HT1080 (cell line): ENCODE data around the gene EIF3L. TPM values are rescaled to one million over a fixed set of nuclear protein-coding genes. Genes with fewer than 3 reads are reported as not detected.
A peak's percentile ranks its signal among the peaks of the same experiment; 100 is the strongest.

Source experiments
- DNase-seq: peaks from one replicate; pipeline ENCODE4 v3.0.0-alpha.2; 2015; ENCODE audit warnings: low read depth
- total RNA-seq: library from RNA; depleted of rRNA; stranded (reverse); fragments of >200 nt; shearing (Covaris generic); gene quantifications from 2 replicates; pipeline ENCODE4 v1.2.3, GENCODE V29; 2014

EIF3L gene
- total RNA-seq, 1 experiment from 2014 or later: 657 TPM

DNA sequence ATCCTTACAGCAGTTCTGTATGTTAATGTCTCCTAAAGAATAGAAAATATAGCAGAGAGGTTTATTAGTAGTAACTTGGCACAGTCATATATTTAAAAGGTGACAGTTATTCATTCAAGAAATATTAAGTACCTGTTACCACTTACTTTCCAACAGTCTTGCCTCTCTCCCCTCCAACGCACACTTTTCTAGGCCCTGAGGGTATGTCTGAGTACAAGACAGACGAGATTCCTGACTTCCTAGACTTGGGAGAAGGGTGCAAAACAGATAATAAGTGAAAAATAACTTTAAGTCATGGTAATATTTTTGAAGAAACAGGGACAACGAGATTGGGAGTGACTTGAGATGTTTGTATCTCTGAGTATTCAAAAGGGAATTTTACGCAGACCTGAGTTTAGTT is 1.6 kb downstream of the EIF3L start:
- no peak for DNase-seq

DNA sequence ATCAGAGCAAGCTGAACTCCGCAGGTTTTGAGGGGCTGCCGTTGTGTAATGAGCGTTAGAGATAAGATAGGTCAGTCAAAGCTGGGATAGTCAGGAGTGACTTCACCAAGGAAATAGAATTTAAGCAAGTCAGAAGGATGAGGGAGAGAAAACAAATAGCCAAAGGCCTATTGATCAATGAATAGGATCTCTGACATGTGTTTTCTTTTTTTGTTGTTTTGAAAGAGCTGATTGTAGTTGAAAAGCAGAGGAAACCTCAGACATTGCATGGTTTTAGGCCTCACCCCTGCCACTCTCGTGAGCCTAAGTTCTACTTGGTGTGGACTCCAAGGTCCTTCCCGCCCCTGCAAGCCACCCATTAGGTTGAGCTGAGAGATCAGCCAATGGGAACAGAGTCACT is 3.2 kb downstream of the EIF3L start:
- DNase-seq: no peak

DNA sequence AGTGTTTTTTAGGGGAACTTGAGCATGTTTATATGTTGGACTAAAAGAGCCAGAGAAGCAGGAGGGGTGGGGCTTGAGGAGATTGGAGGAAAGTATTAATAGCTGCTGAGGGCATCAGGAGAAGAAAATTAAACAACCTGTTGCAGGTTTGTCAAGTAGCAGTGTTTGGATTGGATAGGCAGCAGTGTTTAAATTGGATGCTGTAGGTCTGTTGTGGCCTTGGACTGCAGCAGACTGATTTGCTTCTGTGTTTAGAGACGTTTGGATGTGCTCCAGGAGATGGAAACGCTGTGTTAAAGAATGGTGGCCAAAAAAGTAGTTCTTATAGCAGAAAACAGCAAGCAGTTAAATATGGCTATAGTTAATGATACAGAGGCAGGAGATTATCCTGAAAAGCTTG is 5.7 kb downstream of the EIF3L start:
- no peak for DNase-seq

DNA sequence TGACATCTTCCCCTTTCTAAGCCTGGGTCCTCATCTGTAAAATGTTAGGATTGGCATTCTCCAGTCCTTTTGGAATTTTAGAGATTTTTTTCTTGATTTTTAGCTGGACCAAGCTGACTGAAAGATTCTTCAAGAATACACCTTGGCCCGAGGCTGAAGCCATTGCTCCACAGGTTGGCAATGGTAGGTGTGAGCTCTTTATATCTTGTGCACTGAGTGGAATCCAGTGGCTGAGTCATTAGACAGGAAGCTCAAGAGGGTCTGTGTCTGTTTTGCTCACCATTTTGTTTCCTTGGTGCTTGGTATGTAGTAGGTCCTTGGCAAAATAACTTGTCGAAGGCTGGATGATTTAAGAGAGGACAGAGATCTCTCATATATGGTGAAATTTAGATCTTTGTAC is 6.2 kb downstream of the EIF3L start:
- no peak for DNase-seq

DNA sequence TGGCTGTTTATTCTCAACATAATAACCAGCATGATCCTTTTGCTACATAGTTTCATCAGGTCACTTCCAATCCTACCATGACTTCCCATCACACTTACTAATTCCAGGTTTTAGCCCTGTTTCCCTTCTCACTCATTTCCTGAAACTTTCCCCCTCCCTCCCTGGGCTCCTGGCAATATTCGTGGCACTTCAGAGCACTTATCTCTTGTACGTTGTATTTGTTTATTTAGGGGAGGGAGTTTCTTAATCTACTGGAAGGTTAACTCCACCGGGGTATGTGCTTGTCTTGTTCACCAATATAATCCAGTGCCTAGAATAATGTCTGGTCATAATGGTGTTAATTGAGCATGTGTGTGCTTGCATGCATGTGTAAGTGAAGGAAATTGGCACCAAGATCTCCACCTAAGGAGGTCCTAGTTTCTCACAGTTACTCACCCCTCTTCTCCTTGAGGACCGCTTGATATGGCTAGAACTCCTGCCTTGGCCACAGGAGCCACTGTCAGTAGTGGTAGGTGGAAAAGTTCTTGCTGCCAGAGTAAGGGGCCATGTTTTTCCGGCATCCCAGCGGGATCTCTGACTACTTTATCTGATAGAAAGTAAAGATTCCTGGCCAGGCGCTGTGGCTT is 11.7 kb downstream of the EIF3L start:
- no peak for DNase-seq

DNA sequence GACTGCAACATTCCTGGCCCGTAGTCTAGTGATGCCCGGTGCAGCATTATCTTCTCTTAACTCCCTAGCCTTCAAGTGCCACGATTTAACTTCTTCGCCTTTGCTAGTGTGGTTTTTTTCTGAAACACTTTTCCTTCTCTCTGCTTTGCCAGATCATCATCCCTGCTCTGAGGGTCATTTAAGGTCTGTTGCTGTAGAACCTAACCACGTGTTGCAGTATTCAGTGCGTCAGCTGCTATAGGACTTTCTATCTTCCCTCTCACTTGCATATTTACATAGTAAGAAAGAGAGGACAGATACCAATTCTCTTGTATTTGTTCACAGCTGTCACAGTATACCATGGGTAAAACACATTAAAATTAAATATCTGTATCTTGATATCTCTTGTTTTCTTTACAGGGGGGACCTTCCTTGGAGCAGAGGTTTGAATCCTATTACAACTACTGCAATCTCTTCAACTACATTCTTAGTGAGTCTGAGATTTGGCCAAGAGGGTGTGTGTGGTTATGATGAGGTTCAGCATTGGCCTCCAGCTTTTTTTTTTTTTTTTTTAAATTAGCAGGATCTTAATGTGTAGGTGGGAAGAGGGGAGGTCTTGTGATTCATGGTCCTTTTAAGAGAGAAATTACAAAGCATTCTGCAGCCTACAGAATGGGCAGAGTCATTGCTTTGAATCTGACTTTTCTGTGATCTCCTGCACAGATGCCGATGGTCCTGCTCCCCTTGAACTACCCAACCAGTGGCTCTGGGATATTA is 13.5 kb downstream of the EIF3L start:
- no peak for DNase-seq

DNA sequence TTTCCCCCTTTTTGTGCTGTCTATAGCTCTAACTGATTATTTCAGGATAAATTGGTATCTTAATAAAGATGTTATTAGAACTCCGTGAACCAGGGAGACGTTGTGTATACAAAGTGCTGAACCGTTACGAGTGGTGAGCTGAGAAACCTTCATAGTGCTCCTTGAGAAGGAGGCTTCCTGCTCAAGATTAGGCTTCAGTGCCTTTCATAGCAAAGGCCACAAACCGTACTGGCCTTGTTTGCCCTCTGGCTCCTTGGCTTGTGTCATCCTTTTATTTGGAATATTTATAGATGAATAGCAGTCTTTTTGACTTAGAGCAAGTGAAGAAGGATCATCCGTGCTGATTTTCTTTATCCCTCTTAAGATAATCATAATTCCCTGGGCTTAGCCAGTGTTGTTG is 16.3 kb downstream of the EIF3L start:
- DNase-seq: no peak

DNA sequence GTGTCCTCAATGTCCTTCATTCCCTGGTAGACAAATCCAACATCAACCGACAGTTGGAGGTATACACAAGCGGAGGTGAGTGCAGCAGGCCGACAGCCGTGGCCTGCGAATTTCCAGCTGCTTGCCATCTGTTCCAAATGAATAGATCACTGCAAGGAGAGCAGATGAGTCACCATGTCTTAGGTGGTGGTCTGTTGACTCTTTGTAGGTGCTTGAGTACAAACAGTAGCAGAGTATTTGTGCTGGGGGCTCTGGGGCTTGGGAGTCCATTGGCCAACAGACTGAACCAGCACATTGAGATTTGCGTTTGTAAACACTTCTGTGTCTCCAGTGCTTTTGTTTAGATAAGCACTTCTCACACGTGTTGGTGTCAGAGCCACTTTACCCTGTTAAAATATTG is 21.1 kb downstream of the EIF3L start:
- DNase-seq: no peak

DNA sequence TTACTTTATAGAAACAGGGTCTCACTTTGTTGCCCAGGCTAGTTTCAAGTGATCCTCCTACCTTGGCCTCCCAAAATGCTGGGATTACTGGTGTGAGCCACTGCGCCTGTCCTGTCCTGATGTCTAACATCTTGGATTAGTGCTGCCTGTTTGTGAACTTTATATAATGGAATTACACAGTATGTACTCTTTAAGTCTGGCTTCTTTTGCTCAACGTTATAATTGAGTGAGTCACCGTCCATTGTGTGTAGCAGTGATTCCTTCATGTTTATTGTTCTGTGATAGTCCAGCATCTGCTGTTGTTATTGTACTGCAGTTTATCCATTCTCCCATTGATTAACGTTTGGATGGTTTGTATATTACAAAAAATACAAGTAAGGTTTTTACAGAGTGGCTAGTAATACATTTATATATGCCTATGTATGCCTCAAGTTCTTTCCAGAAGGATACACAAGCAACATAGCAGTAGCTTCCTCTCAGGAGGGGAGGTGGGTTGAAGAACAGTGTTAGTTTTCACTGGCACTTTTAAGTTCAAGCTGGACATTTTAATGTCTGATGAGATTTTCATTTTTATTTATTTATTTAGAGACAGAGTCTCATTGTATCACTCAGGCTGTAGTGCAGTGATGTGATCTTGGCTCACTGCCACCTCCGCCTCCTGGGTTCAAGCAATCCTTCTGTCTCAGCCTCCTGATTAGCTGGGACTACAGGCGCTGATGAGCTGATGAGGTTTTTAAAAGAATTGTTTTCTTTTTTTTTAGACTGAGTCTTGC is 31.6 kb downstream of the EIF3L start:
- DNase-seq: no peak

DNA sequence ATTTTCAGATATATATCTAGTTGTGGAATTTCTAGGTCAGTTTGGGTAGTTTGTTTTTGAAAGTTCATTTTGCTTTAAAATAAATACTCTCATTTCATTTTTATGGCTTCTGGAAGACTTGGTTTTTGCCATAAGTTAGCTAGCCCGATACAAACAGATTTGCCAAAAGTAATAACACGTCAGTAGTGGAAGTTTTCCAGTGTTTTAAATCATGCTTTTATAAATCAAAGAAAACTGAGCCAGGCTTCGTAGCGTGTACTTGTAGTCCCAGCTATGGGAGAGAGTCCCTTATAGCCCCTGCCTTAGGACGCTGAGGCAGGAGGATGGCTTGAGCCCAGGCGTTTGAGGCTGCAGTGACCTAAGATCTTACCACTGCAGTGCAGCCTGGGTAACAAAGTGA is 35.2 kb downstream of the EIF3L start:
- DNase-seq: no peak

DNA sequence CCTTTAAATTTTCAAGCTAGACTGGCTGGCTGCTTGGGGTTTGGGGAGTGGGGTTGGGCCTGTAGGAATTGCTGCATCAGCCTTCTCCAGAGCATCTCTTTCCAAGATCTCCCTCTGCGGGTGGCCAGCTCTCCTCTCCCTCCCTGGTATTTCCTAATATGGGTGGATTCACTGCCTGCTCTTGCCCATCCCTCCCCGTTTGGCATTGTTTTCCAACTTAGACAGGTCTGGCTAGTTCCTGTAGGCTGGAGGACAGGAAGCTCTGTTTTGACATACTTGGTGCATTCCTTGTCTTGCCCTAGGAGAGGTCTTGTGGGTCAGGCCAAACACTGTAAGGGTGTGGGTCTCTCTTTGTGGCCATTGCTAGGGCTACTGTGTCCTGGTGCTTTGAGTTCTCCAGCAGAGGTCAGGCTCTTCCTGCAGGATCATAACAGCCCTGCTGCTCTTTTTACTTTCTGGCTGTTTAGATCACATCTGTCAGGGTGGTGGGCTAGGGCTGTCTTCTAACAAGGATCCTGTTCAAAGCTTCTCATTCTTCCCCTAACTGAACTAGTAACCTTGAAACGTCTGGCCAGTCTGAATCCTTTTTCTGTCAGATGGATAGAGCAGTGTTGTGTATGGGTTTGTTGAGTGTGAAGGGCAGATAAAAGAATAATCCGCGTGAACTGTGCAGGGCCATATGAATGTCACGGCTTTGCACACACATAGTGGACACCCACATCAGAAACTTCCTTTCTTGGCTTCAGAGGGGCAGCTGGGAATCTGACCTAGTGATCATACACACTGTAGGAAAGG is 38.6 kb downstream of the EIF3L start:
- DNase-seq: peak; percentile 49

DNA sequence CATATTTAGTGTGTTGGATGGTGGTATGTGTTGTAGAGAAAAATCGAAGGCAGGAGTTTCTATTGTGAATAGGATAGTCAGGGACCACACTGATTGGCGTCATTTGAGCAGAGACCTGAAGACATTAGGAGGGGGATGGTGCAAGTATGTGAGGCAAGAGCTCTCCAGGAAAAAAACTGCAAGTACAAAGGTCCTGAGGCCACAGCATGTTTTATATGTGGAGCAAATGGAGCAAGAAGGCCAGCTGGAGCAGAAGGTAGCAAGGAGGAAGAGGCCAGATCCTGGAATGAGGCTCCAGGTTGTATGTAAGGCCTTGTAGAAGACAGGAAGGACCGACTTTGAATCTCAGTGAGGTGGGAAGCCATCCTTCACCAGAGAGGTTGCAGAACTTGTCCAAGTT is 42.7 kb downstream of the EIF3L start:
- DNase-seq: no peak

DNA sequence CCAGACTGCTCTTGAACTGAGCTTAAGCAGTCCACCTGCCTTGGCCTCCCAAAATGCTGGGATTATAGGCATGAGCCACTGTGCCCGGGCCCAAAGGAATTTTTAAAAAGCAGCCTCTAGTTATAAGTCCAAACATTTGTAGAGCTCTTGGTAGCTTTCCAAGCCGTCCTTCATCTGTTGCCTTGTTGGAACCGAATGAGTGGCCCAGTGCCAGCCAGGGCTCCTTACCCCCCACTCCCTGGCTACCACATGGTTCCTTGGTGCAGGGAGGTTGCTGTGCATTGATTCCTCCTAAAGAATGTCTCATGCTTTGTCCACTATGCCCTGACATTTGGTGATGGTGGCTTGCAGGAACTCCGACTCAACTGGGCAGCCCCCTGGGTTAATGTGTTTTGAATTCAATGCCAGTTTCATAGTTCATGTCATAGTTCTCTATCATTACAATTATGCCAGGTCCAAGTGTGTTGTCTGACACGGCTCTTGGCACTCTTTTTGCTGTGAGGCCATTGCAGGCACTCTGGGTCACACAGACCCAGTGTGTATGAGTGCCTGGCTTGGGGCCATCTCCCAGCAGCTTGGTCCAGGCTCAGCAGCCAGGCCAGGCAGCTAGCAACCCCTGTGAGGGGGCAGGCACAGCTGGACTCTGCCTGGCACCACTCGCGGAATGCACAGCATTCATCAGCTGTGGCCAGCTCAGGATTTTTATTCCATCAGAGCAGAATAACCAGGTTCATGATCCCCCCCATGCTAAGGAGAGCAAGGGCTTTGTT is 43.5 kb downstream of the EIF3L start:
- no peak for DNase-seq

DNA sequence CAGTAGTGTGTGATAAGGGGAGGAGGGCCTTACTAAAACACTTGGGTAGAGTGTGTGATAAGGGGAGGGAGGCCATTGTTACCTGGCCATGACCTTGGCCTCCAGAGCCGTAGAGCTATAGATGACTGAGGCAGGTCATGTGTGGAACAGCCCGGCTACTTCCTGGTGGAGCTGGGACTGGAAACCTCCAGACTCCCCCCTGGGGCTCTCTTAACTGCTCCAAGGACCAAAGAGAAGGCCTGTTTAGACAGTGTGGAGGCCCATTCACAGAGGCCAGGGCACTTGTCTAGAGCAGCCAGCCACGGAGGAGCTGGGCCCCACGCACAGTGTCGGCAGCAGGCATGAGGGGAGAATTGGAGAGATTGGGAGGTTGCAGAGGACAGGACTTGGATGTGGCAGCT is 44.4 kb downstream of the EIF3L start:
- DNase-seq: no peak

DNA sequence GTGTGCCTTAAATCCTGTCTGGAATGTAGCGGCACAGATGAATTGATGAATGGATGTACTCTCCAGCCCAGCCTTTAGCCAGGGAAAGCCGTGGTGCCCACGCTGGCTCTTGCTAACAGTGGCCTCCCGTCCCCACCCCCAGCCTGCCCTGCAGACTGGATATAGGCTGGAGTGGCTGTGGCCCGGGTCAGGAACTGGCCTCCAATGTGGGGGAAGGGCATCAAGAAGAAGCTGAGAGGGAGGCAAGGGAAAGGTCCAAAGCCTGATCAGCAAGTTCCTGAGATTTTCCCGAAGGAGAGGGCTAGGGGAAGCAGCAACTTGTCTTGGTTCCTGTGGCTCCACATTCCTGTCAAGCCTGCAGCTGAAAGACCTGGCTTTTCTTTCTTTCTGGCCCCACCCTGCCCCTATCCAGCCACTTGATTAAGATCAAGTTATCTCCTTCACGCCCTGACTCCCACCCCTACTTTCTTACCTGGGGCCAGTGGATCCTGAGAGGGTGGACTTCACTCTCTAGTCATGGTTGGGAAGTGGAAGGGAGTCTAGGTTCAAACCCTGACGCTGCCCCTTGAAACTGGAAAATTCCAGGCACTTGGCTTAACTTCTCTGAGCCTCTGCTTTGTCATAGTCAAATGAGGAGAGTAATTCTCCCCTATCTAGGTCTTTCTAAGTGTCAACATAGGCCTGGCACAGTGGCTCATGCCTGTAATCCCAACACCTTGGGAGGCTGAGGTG is 45.9 kb downstream of the EIF3L start:
- DNase-seq: no peak

DNA sequence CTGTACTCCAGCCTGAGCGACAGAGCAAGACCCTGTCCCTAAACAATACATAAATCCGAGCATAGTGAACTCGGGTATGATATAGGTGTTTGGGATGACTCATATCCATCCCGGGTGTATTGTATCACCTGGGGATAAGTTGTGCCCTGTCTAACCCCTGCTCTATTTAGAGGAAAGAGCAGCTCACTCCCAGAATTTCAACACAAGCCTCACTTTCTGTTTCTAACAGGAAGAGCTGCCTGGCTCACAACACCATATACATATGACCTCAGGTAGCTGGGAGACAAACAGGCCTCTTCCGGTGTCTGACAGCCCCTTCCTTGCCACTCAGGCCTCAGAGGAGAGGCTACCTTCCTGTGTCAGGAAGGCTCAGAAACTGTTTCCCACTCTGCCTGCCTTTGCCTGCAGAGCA is 47.0 kb downstream of the EIF3L start:
- peak; percentile 68 for DNase-seq

DNA sequence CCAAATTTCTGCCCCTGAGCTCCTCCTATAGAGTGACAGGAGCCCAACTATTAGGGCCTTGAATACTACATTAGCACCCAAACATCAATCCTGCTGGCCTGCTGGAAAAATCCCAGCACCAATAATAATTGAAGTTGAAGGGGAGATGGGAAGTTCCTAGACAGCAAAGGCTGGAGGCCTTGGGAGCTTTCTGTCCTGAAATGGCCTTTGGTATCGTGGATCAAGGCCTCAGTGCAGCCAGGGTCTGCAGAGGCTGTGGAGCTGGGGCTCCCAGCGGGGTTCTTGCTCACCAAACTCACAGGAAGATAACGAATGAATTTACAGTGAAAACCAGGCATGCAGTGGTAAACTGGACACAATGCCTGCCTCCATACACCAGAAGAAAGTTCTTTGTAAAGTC is 47.7 kb downstream of the EIF3L start:
- no peak for DNase-seq

DNA sequence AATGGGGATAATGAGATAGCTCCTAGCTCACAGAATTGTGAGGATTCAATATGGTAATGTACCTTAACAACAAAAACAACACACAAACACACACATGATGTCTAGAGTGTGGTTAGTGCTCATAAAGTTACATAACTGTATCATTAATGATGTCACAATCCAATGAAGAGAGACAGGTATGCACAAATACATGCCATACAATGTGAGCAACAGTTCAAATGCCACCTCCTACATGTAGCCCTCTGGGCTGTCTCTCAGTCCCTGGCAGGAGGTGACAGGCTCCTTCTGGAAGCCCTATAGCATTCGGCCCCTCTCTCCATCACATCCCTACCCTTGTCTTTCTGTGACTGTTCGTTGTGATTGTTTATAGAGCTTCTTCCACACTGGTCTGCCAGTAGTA is 48.6 kb downstream of the EIF3L start:
- DNase-seq: no peak

DNA sequence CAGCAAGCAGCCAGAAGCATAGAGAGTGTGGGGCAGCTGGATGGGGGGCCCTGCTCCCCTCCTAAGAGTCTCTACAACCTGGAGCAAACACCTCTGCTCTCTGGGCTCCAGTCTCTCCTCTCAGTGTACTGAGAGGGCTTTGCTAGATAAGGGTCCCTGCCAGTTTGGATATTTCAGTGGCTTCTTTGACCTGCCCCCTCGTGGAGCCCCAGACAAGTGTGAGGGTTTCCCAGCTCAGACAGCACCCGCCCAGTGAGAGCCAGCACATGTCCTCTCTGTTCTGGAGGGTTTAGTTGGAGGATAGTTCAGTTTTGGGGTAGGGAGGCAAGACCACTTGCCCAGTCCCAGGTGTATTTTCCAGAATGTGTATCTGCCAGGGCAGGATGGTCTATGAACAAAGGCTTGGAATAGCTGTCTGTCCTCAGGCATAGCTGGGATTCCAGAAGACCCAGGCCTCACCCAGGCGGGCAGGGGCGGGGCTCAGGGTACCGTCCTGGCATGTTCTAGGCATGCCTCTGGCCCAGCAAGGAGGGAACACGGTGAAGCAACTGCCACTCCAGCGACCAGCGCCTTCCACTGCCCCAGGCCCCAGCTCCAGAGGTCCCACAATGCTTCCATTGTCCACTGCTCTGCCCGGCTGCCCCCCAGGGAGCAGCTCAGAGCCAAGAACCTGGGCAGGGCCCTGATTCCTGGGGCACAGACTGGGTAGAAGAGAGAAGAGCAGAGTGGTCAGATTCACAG is 49.4 kb downstream of the EIF3L start:
- peak; percentile 75 for DNase-seq
